Measurements from ENCODE around the gene PPM1F.
"Not testable (repeated sequence)": the region's sequence is repeated elsewhere in the genome, so short reads cannot be mapped to it uniquely, and the experiment has no call there.

PPM1F gene

GRCh38 chr22:21942407-21943343 lies 10.0 kb downstream of the PPM1F start:
- DNase-seq (ENCODE audit: low read depth, low spot score) = peak; percentile 89

DNA sequence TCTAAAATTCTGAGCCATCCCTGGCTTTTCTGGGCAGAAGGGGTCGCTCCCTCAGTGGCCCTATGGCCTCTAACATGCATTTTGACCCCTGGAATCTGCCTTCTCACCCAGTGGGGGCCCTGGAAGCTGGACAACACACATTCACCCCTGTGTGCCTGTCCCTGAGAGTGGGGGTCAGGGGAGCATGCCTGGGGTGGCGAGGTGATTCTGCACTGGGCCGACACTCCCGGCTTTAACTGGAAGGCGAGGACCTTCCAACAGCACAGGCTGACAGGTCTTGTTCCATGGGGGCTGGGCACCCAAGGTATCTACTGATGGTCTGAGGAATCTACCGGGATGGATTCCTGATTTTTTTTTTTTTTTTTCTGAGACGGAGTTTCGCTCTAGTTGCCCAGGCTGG lies 10.7 kb downstream of the PPM1F start:
- no peak for DNase-seq (ENCODE audit: low read depth, low spot score)

- peak; percentile 34 for DNase-seq (ENCODE audit: low read depth, low spot score)
These were observed 12.1 kb downstream of the PPM1F start for GRCh38 chr22:21940521-21940920.

DNA sequence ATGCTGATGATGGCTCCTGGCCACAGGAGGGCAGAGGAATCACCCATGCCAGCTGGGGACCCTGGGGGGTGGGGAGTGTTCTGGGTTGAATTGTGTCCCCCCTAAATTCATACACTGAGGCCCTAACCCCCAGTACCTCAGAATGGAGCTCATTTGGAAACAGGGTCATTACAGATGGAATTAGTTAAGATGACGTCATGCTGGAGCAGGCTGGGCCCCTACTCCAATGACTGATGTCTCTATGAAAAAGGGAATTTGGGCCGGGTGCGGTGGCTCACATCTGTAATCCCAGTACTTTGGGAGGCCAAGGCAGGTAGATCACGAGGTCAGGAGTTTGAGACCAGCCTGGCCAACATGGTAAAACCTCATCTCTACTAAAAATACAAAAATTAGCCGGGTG lies 12.7 kb downstream of the PPM1F start:
- DNase-seq (ENCODE audit: low read depth, low spot score) = not testable (repeated sequence)

DNA sequence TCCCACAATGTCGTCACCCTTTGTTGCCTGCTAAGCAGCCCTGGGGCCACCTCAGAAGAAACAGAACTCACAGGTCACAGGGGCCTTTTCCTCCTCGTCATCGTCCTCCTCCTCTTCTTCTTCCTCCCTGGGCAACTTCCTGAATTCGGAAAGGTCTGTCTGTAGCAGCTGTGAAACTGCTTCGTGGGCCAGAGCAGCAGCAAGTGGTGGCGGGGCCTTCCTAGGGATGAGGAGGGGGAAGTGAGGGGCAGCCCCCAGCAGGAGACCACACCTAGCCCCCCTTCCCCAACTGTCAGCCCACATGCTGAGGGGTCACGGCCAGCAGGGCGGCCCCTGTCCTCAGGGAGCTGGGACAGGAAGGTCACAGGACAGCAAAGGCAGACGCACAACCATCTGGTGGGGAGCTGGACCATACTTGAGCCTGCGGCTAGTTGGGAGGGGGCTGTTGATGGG lies 13.2 kb downstream of the PPM1F start:
- DNase-seq (ENCODE audit: low read depth, low spot score) = no peak

- DNase-seq (ENCODE audit: low read depth, low spot score) = no peak
These were observed 13.7 kb downstream of the PPM1F start for GRCh38 chr22:21938906-21939305.

GRCh38 chr22:21938071-21938822 lies 14.4 kb downstream of the PPM1F start:
- peak; percentile 97 for DNase-seq (ENCODE audit: low read depth, low spot score)

DNA sequence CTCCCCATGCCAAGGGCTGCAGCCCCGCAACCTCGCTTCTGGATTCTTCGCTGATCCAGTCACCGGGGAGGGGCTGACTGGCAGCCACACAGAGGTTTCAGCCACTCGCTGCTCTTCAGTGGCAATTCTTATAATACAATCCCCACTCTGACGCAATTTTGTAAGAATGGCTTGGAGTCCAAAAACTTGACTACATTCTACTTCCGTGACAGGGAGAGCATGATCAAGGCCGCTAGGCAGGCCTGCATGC lies 14.9 kb downstream of the PPM1F start:
- peak; percentile 89 for DNase-seq (ENCODE audit: low read depth, low spot score)

DNA sequence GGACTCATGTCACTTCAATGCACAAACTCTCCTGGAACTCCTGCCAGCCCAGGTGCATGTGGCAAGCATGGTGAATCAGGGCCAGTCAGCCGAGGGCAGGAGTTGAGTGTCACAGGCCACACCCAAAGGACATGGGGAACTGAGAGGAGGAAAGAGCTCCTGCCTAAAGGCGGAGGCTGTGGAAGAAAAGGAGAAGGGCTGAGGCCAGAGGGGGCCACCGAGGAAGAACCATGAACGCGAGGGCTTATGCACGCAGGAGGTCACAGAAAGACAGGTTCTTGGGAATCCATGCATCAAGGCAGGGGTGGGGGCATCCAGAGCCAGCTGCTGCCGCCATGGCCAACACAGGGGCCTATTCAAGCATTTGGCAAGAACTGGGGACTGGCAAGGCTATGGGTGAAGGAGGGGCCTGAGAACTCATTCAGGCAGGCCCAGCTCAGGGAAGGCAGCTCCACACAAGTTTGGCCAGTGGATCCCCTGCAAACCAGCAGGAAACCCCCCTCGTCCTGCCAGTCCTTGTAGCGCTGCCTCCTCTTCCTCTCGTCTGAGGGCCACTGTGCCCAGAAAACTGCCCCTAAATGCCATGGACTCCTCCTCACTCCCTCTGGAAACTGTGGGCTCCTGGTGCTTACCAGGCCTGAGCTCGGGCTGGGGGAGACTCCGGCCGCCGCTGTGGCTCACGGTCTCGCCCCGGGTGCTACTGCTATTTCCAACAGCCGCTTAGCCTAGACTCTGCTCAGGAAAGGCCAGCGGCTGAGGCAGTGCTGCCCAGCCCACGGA lies 15.4 kb downstream of the PPM1F start:
- peak; percentile 31 for DNase-seq (ENCODE audit: low read depth, low spot score)

DNA sequence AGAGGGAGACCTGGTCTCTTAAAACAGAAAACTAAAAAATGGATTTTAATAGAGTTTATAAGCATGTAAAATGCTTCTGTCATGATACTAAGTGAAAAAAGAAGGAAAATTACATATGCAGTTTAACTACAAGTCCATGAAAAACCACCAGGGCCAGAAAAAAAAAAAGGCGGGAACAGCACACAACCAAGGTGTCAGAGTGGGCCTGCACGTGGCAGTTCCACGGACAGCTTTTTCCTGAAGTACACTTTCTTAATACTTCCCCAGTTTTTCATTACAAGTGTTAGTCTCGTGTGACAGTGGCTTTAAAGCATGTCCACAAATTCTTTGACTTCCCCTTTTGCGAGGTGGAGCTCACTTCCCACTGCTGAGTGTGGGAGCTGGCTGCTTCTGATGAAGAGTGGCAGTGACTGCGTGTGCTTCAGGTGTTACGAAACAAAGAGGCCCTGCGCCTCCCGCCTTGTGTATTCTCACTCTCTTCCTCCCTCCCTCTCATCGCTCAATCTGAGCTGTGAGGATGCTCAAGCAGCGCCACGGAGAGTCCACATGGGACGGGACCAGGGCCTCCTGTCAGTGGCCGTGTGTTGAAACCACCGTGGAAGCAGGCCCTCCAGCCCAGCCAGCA lies 16.4 kb downstream of the PPM1F start:
- no peak for DNase-seq (ENCODE audit: low read depth, low spot score)

DNA sequence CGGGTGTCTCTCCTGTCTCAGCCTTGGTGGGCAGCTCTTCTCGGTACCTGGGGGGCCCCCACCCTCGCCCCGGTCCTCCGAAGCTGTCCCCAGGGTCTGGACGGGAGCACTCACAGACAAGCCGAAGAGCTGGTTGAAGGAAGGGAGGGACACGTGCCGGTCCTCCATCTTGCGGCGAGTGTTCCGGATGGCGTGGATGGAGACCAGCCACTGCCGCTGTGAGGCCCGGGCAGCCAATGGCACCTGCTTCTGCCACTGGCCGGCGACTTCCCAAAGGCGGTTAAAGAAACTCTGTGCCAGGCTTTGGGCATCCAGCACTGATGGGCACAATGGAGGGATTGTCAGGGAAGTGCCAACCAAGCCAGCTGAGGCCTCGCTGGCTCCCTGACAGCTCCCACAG lies 18.7 kb downstream of the PPM1F start:
- no peak for DNase-seq (ENCODE audit: low read depth, low spot score)

DNA sequence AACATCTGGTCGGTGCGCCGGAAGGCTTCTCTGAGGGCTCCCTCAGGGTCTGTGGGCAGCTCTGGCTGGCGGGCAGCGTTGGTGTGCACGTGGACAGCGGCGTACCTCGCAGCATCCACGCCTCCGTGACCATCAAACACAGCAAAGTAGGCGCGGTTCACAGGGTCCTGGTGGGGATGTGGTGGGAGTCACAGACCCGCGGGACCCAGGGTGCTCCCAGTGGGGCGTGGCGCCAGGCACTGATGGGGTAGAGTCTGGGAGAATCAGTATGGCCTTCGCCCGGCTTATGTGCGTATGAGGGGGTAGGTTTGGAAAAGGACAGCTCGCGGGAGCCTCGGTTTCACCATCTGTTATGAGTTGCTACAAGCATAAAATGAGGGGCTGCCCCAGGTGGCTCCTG lies 19.2 kb downstream of the PPM1F start:
- DNase-seq (ENCODE audit: low read depth, low spot score) = no peak

DNA sequence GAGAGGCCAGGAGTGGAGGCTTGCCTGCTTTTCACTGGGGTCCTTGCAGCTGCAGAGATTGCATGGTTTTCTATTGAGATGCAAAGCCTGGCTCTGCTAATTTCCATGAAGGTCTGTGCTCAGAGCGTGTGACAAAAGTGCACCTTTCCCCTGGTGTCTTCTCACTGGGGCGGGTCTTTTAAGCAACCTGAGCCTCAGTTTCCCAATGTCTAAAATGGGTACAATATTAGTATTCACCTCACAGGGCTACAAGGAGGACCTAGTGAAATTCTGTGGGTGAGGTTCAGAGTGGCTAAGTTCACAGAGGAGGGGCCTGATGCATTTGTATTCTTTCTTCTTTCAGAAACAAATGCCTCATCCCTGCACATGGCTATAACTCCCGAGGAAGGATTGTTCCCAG lies 20.3 kb downstream of the PPM1F start:
- DNase-seq (ENCODE audit: low read depth, low spot score) = no peak

DNA sequence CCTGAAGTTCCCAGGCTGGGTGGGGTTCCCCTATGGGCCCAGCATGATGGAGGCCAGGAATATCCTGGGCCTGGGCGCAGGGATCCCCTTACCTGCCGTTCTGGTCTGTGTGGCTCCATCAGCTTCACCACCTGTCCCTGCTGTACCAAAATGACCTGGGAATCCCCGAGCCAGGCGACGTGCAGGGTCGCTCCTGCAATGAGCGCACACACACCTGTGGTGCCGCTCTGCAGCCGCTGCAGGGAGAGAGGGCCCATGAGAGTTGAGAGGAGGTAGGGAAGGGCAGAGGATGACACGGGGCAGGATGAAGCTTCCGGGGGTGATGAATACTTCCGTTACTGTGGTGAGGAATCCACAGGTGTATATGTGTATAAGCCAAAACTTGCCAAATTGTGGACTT lies 21.6 kb downstream of the PPM1F start:
- DNase-seq (ENCODE audit: low read depth, low spot score) = no peak

- no peak for DNase-seq (ENCODE audit: low read depth, low spot score)
These were observed 23.4 kb downstream of the PPM1F start for GRCh38 chr22:21929253-21929652.

GRCh38 chr22:21928048-21928447 lies 24.6 kb downstream of the PPM1F start:
- DNase-seq (ENCODE audit: low read depth, low spot score) = no peak

DNA sequence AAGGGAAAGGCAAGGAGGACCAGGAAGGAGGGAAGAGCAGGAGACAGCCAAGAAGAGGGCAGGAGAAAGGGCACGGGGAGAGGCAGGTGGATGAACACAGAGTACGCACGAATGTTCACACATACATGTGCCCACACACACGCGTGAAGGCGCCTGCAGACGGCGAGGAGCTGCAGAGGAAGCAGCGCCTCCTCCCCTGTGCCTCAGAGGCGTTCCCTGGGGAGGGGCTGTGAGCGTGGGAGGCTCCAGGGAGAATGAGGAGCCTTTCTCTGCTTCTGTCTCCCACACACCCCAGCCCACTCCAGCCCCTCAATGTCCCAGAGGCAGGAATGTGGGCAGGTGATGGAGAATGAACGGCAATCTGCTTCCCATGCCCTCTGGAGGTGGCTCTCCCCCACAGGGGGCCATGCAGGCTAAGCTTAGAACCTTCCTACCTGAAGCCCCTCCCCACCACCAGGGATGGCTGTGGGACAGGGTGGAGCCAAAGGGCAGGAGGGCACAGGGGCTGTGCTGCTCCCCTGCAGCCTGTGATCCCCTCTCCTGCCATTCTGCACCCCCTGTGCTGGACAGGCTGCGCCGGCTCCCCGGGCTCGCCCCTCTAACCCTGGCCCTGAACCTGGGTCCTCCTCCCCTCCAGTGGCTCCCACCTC lies 25.3 kb downstream of the PPM1F start:
- DNase-seq (ENCODE audit: low read depth, low spot score) = no peak

GRCh38 chr22:21926728-21927127 lies 25.9 kb downstream of the PPM1F start:
- no peak for DNase-seq (ENCODE audit: low read depth, low spot score)

DNA sequence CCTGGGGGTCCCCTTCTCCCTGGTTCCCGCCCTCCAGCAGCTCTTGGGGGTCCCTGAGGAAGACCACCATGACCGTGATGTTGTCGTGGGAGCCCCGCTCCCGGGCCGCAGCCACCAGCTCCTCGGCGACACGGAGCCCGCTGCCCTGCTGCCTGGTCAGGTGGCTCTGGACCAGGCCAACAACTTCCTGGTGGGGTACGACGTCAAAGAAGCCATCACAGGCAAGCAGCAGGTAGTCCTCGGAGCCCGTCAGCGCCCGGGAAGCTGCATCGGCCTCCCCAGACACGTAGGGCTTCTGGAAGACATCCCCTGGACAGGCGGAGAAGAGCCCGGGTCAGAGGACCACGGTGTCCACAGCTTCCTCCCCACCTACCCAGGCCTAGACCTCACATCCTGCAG lies 29.5 kb downstream of the PPM1F start:
- DNase-seq (ENCODE audit: low read depth, low spot score) = no peak

DNA sequence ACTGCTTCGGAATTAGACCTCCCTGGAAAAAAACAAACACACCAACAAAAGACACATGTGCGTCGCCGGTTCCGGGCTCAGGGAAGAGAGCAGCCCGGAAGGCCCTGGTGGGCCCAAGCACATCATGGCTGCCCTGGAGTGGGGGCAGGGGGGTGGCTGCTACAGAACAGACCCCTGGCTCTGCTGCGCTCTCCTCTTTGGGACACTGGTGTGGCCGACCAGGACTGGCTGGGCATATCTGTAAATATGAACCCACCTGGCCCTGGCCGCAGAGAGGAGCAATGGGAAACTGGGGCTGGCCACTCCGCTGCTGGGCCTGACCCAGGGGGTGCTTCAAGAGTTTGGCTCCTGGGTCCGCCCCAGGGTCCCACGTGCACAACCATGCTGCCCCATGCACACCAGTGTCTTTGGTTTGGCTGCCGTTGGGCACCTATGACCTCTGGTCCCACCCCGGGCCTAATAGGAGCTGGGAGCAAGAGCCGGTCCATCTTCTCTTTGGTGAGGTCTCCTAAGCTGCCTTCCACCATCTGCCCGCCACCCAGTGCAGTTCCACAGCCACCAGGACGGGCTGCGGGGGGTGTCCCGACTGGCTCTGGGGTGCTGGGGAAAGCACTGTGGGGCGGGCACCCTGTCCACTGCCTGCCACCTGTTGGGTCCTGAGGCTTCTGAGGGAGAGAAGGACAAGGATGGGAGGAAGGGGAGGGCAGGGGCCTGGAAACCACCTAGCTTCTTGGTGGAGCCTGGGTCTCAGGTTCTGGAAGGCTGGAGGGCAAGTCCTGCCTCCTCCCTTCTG lies 30.1 kb downstream of the PPM1F start:
- no peak for DNase-seq (ENCODE audit: low read depth, low spot score)

- DNase-seq (ENCODE audit: low read depth, low spot score) = peak; percentile 34
These were observed 30.9 kb downstream of the PPM1F start for GRCh38 chr22:21921729-21922128.

Measured in astrocyte of the hippocampus (primary cell).